Mesothelial cell of epicardium (in vitro differentiated cells): ENCODE results near the gene OTUB2. TPM values are rescaled to one million over a fixed set of nuclear protein-coding genes. Genes with fewer than 3 reads are reported as not detected.

Source experiments
- DNase-seq, 2 experiments: peaks; one replicate each; pipeline ENCODE4 v3.0.0; 2021; ENCODE audit warnings: low spot score in 2 of 2; ENCODE audit not compliant: unreplicated experiment in 2 of 2
- H3K27ac Mint-ChIP-seq: 2 replicates; pipeline ENCODE4 v1.8.0; 2021; ENCODE audit warnings: mixed read lengths
- H3K27me3 Mint-ChIP-seq: 2 replicates; pipeline ENCODE4 v1.8.0; 2021; ENCODE audit warnings: low read depth, mixed read lengths
- H3K36me3 Mint-ChIP-seq: 2 replicates; pipeline ENCODE4 v1.8.0; 2021; ENCODE audit warnings: mixed read lengths
- H3K4me1 Mint-ChIP-seq: 2 replicates; pipeline ENCODE4 v1.8.0; 2021; ENCODE audit warnings: mixed read lengths
- H3K4me3 Mint-ChIP-seq: 2 replicates; pipeline ENCODE4 v1.8.0; 2021; ENCODE audit warnings: mild to moderate bottlenecking, moderate library complexity, mixed read lengths
- H3K9me3 Mint-ChIP-seq: 2 replicates; pipeline ENCODE4 v1.8.0; 2021; ENCODE audit warnings: mixed read lengths
- total RNA-seq: library from RNA; stranded (reverse); gene quantifications from 3 replicates; pipeline ENCODE4 v1.2.1, GENCODE V29; 2021
- TF ChIP-seq, protein P1 (sequence below): fragments of 200-600 bp; sonication (generic); IDR thresholded peaks from one replicate; pipeline ENCODE4 v1.5.0; 2021; ENCODE audit warnings: antibody characterized with exemption; ENCODE audit not compliant: unreplicated experiment

The OTUB2 gene
- total RNA-seq, 1 donor from 2014 or later = 6.6 TPM

DNA sequence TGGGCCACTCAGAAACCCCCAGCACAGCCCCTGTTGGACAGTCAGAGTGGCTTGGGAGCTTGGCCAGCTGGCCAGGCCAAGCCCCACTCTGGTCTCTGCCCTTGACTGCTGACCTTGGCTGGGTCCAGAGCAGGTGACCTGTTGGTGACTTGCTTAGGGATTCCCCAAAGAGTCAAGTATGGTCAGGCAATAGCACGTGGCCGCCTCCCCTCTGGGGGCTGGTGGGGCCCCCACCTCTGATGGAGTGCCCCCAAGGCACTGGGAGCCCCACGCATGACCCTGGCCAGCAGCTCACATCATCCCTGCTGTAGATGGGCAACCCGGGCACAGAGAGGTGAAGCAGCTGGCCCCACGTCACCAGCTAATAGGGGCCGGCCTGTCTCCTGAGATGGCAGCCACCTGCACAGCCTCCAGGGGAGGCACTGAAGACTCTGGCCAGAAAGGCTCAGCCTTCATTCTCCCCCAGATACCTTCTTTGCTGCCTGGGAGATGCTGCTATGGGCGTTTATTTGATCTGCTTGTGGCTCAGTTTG lies 27.2 kb upstream of the OTUB2 start:
- Mint-ChIP-seq H3K27me3 (peaks cover 11% of the 10 kb centered on the region), H3K9me3 (no peaks in the 10 kb centered on the region), H3K4me1 (peaks cover 6% of the 10 kb centered on the region), H3K4me3 (no peak overlapping the region), H3K36me3 (no peaks in the 10 kb centered on the region), H3K27ac (no peak overlapping the region)
- DNase-seq = no peak
- TF ChIP-seq, protein P1, sequence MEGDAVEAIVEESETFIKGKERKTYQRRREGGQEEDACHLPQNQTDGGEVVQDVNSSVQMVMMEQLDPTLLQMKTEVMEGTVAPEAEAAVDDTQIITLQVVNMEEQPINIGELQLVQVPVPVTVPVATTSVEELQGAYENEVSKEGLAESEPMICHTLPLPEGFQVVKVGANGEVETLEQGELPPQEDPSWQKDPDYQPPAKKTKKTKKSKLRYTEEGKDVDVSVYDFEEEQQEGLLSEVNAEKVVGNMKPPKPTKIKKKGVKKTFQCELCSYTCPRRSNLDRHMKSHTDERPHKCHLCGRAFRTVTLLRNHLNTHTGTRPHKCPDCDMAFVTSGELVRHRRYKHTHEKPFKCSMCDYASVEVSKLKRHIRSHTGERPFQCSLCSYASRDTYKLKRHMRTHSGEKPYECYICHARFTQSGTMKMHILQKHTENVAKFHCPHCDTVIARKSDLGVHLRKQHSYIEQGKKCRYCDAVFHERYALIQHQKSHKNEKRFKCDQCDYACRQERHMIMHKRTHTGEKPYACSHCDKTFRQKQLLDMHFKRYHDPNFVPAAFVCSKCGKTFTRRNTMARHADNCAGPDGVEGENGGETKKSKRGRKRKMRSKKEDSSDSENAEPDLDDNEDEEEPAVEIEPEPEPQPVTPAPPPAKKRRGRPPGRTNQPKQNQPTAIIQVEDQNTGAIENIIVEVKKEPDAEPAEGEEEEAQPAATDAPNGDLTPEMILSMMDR = no peak

DNA sequence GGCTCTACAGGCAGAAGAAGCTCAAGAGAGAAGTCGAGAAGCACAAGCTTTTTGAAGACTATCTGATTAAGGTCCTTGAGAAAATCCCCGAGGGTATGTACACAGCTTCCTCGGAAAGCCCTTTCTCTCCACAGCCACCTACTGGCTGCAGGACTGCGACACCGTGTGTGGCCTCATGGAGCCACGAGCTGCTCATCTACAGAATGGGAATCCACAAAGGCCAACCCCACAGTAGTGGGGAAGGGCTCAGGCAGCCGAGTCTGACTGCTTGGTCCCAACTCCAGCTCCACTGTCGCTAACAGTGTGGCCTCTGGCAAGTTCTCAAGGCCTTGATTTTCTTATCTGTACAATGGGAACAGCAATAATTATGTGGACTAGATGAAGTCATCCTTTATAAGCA lies 26.6 kb upstream of the OTUB2 start:
- Mint-ChIP-seq H3K9me3 (no peaks in the 10 kb centered on the region), H3K36me3 (no peaks in the 10 kb centered on the region), H3K27ac (no peak overlapping the region), H3K4me3 (no peak overlapping the region), H3K27me3 (peaks cover 14% of the 10 kb centered on the region), H3K4me1 (peaks cover 6% of the 10 kb centered on the region)
- TF ChIP-seq, protein P1 = no peak
- DNase-seq = no peak

DNA sequence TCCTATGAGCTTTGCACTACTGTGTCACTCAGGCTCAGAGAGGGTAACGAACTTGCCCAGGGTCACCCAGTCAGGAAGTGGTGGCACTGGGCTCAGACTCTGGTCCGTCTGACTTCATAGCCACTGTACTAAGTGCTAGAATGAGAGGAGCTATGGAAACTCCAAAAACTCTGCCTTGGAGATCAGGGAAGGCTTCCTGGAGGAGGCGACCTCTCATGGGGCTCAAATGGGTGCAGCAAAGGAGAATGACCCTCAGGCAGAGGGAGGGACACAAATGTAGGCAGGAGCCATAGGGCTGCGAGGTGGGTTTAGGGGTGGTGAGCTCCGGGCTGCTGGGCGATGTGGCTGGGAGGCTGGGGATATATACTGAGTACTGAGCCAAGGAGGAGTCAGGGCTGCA lies 25.9 kb upstream of the OTUB2 start:
- Mint-ChIP-seq H3K36me3 (no peaks in the 10 kb centered on the region), H3K27ac (no peak overlapping the region)

DNA sequence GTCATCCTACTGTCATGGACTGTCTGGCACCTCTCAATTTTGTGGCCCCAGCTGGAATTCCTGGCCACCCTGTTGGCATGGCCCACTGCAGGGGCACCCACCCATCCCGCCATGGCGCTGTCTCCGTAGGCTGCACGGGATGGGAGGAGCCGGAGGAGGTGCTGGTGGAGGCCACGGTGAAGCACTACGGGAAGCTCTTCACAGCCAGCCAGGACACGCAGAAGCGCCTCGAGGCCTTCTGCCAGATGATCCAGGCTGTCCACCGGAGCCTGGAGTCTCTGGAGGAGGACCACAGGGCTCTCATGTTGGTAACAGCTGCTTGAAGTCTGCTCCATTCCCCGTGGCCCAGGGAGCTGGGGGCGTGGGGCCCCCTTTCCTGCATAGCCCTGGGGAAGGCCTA lies 25.1 kb upstream of the OTUB2 start:
- Mint-ChIP-seq H3K4me1 (peaks cover 2% of the 10 kb centered on the region), H3K9me3 (no peaks in the 10 kb centered on the region), H3K4me3 (no peak overlapping the region), H3K27ac (no peak overlapping the region), H3K27me3 (peaks cover 19% of the 10 kb centered on the region), H3K36me3 (no peaks in the 10 kb centered on the region)
- TF ChIP-seq, protein P1 = no peak
- DNase-seq = no peak

More for the DNA sequence above, 25.9 kb upstream of the OTUB2 start:
- Mint-ChIP-seq H3K4me3 (no peak overlapping the region), H3K9me3 (no peaks in the 10 kb centered on the region), H3K4me1 (peaks cover 2% of the 10 kb centered on the region), H3K27me3 (peaks cover 18% of the 10 kb centered on the region)
- DNase-seq = no peak
- TF ChIP-seq, protein P1 = no peak

DNA sequence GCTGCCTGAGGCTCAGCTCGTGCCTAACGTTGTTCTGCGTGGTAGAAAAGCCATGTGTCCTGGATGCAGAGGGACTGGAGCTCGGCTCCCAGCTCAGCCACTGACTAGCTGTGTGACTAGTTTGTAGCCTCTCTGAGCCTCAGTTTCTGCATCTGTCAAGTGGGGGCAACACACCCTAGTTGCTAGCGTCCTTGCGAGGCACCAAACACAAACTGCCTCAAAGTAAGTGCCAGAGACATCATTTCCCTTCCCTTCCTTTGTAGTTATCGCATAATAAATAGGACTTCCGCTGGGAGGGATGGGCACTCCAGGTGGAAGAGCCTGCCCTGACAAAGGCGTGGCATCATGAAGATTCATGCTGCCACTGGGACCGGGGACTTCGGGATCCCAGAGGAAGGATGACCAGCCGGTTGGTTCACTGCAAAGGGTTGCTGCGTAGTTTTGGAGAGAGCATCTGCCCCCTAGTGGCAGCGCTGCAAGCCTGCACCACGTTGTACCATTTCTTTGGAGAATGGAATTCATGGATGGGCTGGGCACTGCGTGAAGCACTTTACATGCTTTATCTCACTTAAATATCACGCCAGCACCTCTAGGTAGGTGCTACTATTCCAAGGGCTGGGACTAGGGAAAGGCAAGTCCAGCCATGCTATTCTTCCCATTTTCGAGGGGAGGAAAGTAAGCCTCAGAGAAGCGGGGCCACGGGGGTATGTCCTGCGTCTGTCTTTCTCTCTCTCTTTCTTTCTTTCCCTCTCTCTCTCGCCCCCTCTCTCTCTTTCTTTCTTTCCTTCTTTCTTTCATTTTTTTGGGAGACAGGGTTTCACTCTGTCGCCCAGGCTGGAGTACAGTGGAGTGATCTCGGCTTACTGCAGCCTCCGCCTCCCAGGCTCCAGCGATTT lies 24.4 kb upstream of the OTUB2 start:
- H3K36me3 Mint-ChIP-seq = no peaks in the 10 kb centered on the region
- peak in 1 of 2 experiments; percentile 66 for DNase-seq
- H3K4me3 Mint-ChIP-seq = no peak overlapping the region
- peaks cover 21% of the 10 kb centered on the region for H3K27me3 Mint-ChIP-seq
- H3K4me1 Mint-ChIP-seq = peaks cover 2% of the 10 kb centered on the region
- H3K27ac Mint-ChIP-seq = no peak overlapping the region
- H3K9me3 Mint-ChIP-seq = no peaks in the 10 kb centered on the region
- TF ChIP-seq, protein P1 = peak; percentile 95
